Measurements from ENCODE around the gene PPP1R13B. TPM values are rescaled to one million over a fixed set of nuclear protein-coding genes. Genes with fewer than 3 reads are reported as not detected.

The PPP1R13B gene
- 7.3 and 10.5 TPM in 2 replicates for total RNA-seq

DNA sequence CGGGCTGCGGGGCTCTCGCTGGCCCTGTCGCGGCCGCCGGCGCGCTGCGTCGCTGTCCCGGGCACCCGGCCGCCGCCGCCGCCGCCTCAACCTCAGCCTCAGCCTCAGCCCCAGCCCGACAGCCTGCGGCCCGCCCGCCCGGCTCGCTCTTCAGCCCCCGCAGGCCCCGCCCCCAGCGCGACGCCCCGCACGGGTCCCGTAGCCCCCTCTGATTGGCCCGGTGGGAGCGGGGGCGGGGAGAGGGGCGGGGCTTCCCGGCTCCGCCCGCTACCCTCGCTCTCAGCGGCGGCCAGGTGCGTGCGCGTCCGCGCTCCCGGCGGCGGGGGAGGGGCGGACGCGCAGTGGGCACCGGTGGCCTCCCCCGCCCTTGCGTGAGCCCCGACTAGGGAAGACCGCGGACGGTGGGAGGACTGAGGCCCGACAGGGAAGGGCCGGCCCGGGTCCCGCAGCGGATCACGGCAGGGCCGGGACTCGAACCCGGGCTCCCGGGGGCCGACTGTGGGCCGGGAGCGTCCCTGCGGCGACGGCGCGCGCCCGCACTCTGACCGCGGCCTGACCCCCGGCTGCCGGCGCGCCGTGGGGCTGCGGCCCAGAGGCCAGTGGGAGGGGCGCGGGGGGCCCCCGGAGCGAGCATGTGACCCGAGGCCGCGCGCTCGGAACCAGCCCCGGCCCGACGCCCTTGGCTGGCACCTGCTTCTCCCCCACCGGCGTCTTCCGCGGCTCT is at the start of gene PPP1R13B:
PPP1R13B (minus strand) TSS at position 125 of the 724 bp plus-strand sequence. CDS start 268 bp downstream, outside the sequence.
- Histone ChIP-seq H3K4me3 (ENCODE audit: low read depth, low read length) (peak within 1 kb of the TSS; percentile 82), H3K27me3 (ENCODE audit: control insufficient read depth, insufficient read depth, low read length) (peaks cover 4% of the 10 kb centered on the region), H3K36me3 (ENCODE audit: control insufficient read depth, insufficient read depth, low read length) (no peaks in the 10 kb centered on the region)
- TF ChIP-seq, protein P1, sequence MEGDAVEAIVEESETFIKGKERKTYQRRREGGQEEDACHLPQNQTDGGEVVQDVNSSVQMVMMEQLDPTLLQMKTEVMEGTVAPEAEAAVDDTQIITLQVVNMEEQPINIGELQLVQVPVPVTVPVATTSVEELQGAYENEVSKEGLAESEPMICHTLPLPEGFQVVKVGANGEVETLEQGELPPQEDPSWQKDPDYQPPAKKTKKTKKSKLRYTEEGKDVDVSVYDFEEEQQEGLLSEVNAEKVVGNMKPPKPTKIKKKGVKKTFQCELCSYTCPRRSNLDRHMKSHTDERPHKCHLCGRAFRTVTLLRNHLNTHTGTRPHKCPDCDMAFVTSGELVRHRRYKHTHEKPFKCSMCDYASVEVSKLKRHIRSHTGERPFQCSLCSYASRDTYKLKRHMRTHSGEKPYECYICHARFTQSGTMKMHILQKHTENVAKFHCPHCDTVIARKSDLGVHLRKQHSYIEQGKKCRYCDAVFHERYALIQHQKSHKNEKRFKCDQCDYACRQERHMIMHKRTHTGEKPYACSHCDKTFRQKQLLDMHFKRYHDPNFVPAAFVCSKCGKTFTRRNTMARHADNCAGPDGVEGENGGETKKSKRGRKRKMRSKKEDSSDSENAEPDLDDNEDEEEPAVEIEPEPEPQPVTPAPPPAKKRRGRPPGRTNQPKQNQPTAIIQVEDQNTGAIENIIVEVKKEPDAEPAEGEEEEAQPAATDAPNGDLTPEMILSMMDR (IDR thresholded peaks at IDR 0.05; ENCODE audit: insufficient read depth, low read length, poor library complexity, severe bottlenecking): no peak
- DNase-seq (ENCODE audit: low read depth): peak; percentile 48

GRCh38 chr14:103896578-103896977 is 49.2 kb upstream of the PPP1R13B start:
- H3K27me3 ChIP-seq (ENCODE audit: control insufficient read depth, insufficient read depth, low read length): no peaks in the 10 kb centered on the region
- DNase-seq (ENCODE audit: low read depth): no peak
- no peaks in the 10 kb centered on the region for H3K36me3 ChIP-seq (ENCODE audit: control insufficient read depth, insufficient read depth, low read length)
- TF ChIP-seq, protein P1 (IDR thresholded peaks at IDR 0.05; ENCODE audit: insufficient read depth, low read length, poor library complexity, severe bottlenecking): no peak
- no peak overlapping the region for H3K4me3 ChIP-seq (ENCODE audit: low read depth, low read length)

GRCh38 chr14:103894723-103895059 is 47.3 kb upstream of the PPP1R13B start:
- DNase-seq (ENCODE audit: low read depth): no peak
- no peaks in the 10 kb centered on the region for H3K27me3 ChIP-seq (ENCODE audit: control insufficient read depth, insufficient read depth, low read length)
- TF ChIP-seq, protein P1 (IDR thresholded peaks at IDR 0.05; ENCODE audit: insufficient read depth, low read length, poor library complexity, severe bottlenecking): no peak
- H3K36me3 ChIP-seq (ENCODE audit: control insufficient read depth, insufficient read depth, low read length): no peaks in the 10 kb centered on the region
- H3K4me3 ChIP-seq (ENCODE audit: low read depth, low read length): no peak overlapping the region

DNA sequence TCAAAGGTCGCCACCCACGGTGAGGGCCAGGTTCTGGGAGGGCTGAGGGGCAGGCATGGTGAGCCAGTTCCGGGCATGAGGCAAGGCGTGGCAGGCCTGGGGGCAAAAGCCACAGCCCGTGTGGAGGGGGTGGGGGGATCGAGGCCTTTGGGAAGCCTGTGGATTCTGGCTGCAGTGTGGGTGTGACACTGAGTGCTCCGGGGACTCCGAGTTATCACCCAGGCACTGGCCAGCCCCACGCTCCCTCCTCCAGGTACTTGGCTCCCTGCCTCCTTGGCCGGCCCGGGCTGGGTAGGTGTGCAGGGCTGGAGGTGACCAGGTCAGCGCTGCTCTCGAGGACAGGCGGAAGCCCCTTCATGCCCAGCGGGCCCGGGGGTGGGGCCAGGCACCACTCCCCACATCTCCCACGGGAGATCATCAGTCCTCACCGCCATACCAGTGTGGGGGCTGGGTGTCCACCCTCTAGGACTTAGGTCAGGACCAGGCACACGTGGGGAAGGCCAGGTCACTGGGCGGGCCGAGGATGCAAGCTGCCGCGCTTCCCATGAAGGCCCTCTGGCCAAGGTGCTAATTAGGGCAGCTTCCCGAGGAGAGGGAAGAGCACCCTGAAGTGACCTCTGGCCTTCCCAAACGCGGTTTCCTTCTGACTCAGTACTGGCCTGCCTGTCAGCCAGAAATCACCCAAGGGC is 46.8 kb upstream of the PPP1R13B start:
- Histone ChIP-seq H3K27me3 (ENCODE audit: control insufficient read depth, insufficient read depth, low read length) (no peaks in the 10 kb centered on the region), H3K4me3 (ENCODE audit: low read depth, low read length) (no peak overlapping the region), H3K36me3 (ENCODE audit: control insufficient read depth, insufficient read depth, low read length) (no peaks in the 10 kb centered on the region)
- TF ChIP-seq, protein P1 (IDR thresholded peaks at IDR 0.05; ENCODE audit: insufficient read depth, low read length, poor library complexity, severe bottlenecking): no peak
- DNase-seq (ENCODE audit: low read depth): no peak

DNA sequence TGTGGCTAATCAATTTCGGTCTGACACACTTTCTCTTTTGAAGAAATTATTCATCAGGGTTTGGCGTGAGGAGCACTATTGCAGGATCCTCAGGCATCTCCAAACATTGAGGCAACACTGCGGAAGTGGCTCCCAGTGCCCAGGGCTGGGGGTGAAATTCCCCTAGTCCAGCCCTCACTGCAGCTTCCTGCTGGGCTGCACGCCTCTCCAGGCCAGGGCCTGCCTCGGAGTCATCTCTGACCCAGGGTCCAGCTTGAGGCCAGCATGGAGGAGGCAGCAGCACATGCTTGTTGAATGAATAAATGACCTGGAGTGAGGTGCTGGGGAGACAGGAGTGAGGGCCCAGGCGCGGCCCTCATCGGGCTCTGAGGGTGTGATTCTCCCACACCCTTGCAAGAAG is 44.9 kb upstream of the PPP1R13B start:
- Histone ChIP-seq H3K36me3 (ENCODE audit: control insufficient read depth, insufficient read depth, low read length) (no peaks in the 10 kb centered on the region), H3K4me3 (ENCODE audit: low read depth, low read length) (no peak overlapping the region), H3K27me3 (ENCODE audit: control insufficient read depth, insufficient read depth, low read length) (no peaks in the 10 kb centered on the region)
- no peak for DNase-seq (ENCODE audit: low read depth)
- TF ChIP-seq, protein P1 (IDR thresholded peaks at IDR 0.05; ENCODE audit: insufficient read depth, low read length, poor library complexity, severe bottlenecking): no peak

All from kidney epithelial cell (primary cell).